Smooth muscle cell (in vitro differentiated cells): ENCODE data around the gene HS3ST5. TPM values are rescaled to one million over a fixed set of nuclear protein-coding genes. Genes with fewer than 3 reads are reported as not detected.

Source experiments
- DNase-seq: peaks from one replicate; lab custom pipeline; 2025; ENCODE audit not compliant: unreplicated experiment; lab: John Stamatoyannopoulos, UW
- H2AFZ ChIP-seq: fragments of 200-600 bp; sonication (generic); 2 replicates; pipeline ENCODE4 v1.6.0; 2016; ENCODE audit warnings: antibody characterized with exemption, low read depth, mild to moderate bottlenecking
- H3F3A ChIP-seq: fragments of 200-600 bp; sonication (generic); 2 replicates; pipeline ENCODE4 v1.6.0; 2017; ENCODE audit warnings: antibody characterized with exemption, low read depth
- H3K27ac ChIP-seq: fragments of 200-600 bp; sonication (generic); 2 replicates; pipeline ENCODE4 v1.5.1; 2016; ENCODE audit warnings: low read depth, mild to moderate bottlenecking
- H3K27me3 ChIP-seq: fragments of 200-600 bp; sonication (generic); 2 replicates; pipeline ENCODE4 v1.6.1; 2016; ENCODE audit warnings: low read depth, mild to moderate bottlenecking
- H3K36me3 ChIP-seq: fragments of 200-600 bp; sonication (generic); 2 replicates; pipeline ENCODE4 v1.5.1; 2016; ENCODE audit warnings: low read depth
- H3K4me1 ChIP-seq: fragments of 200-600 bp; sonication (generic); 2 replicates; pipeline ENCODE4 v1.5.1; 2016; ENCODE audit warnings: low read depth
- H3K4me2 ChIP-seq: fragments of 200-600 bp; sonication (generic); 2 replicates; pipeline ENCODE4 v1.6.0; 2016; ENCODE audit warnings: mild to moderate bottlenecking
- H3K4me3 ChIP-seq: fragments of 200-600 bp; sonication (generic); 2 replicates; pipeline ENCODE4 v1.5.1; 2016; ENCODE audit warnings: mild to moderate bottlenecking
- H3K79me2 ChIP-seq: fragments of 200-600 bp; sonication (generic); 2 replicates; pipeline ENCODE4 v1.6.0; 2016; ENCODE audit warnings: low read depth, mild to moderate bottlenecking
- H3K9ac ChIP-seq: fragments of 200-600 bp; sonication (generic); 2 replicates; pipeline ENCODE4 v1.6.0; 2016; ENCODE audit warnings: low read depth
- H3K9me3 ChIP-seq: fragments of 200-600 bp; sonication (generic); replicated peaks from 2 replicates; pipeline ENCODE4 v1.5.1; 2016; ENCODE audit warnings: low read depth
- H4K20me1 ChIP-seq: fragments of 200-600 bp; sonication (generic); 2 replicates; pipeline ENCODE4 v1.6.0; 2016; ENCODE audit warnings: low read depth
- WGBS: methylation state at CpG from one replicate; pipeline ENCODE4 v1.1.7; 2016; ENCODE audit warnings: low lambda C conversion rate; 5-methylcytosine and 5-hydroxymethylcytosine counted together
- polyA plus RNA-seq: library from polyadenylated mRNA; unstranded; fragments of >200 nt; fragmentation: Nextera tagmentation; extraction: Ambion mirVana; gene quantifications from 2 replicates; pipeline ENCODE4 v1.2.1, GENCODE V29; 2016
- total RNA-seq: library from RNA; depleted of rRNA; stranded (reverse); fragments of >200 nt; gene quantifications from 2 replicates; pipeline ENCODE4 v1.2.3, GENCODE V29; 2014
- TF ChIP-seq, protein P1 (sequence below): fragments of 200-600 bp; sonication (generic); IDR thresholded peaks from 2 replicates; pipeline ENCODE4 v1.5.1; 2017; ENCODE audit warnings: borderline replicate concordance, mild to moderate bottlenecking, antibody characterized with exemption; ENCODE audit not compliant: insufficient read depth, poor library complexity, severe bottlenecking

HS3ST5 gene
- total and polyA plus RNA-seq, 2 experiments from 2014 or later = 0.18 to 0.25 TPM

DNA sequence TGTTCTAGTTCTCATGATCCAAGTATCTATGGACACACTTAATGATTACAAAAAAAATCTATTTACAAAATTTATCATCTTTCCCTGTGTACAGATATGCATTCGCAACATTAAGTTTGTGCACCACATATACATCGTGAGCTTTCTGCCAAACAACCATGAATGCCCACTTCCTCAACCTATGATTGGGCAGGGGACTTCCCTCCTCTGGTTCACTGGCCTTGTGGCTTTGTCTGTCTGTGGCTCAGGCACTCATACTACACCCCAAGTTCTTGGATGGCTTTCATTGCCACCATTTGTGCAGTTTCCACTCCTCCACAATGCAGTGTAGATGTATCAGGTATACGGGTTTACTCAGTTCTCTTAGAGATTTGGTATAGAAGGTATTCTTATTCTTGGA is 74.9 kb downstream of the HS3ST5 start:
- Histone ChIP-seq H3K9me3 (no peaks in the 10 kb centered on the region), H3K4me1 (peaks cover 4% of the 10 kb centered on the region), H4K20me1 (no peaks in the 10 kb centered on the region), H3K4me2 (no peak overlapping the region), H3K79me2 (no peaks in the 10 kb centered on the region), H2AFZ (no peak overlapping the region), H3K36me3 (no peaks in the 10 kb centered on the region), H3K27me3 (no peaks in the 10 kb centered on the region), H3K9ac (no peak overlapping the region), H3K27ac (no peak overlapping the region), H3K4me3 (no peak overlapping the region), H3F3A (no peaks in the 10 kb centered on the region)
- TF ChIP-seq, protein P1, sequence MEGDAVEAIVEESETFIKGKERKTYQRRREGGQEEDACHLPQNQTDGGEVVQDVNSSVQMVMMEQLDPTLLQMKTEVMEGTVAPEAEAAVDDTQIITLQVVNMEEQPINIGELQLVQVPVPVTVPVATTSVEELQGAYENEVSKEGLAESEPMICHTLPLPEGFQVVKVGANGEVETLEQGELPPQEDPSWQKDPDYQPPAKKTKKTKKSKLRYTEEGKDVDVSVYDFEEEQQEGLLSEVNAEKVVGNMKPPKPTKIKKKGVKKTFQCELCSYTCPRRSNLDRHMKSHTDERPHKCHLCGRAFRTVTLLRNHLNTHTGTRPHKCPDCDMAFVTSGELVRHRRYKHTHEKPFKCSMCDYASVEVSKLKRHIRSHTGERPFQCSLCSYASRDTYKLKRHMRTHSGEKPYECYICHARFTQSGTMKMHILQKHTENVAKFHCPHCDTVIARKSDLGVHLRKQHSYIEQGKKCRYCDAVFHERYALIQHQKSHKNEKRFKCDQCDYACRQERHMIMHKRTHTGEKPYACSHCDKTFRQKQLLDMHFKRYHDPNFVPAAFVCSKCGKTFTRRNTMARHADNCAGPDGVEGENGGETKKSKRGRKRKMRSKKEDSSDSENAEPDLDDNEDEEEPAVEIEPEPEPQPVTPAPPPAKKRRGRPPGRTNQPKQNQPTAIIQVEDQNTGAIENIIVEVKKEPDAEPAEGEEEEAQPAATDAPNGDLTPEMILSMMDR = no peak
- WGBS = 87% methylated on average over 3 of the region's 3 CpGs
- DNase-seq = no peak

DNA sequence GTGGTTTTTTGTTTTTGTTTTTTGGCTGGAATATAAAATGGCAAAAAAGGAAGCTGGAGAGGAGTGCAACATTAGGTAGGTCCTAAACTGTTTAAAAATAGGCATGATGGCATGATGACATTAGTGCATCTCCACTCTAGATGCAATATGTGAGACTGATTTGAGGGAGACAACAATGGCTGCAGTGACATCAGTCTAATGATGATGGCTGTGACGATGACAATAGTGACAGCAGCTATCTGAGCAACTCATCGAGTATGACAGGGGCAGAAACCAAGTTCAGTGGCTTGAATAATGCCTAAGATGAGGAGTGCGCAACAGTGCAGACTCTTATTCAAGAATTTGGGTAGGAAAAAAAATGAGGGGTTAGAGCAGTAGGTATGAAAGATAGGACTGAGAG is 82.0 kb downstream of the HS3ST5 start:
- H3K27me3 ChIP-seq = no peaks in the 10 kb centered on the region
- no peak overlapping the region for H3K4me3 ChIP-seq
- H3K9ac ChIP-seq = no peak overlapping the region
- H4K20me1 ChIP-seq = no peaks in the 10 kb centered on the region
- H3K79me2 ChIP-seq = no peaks in the 10 kb centered on the region
- peaks cover 4% of the 10 kb centered on the region for H3K4me1 ChIP-seq
- 93% methylated on average over 3 of the region's 3 CpGs for WGBS
- TF ChIP-seq, protein P1 = no peak
- H3K4me2 ChIP-seq = no peak overlapping the region
- H3K36me3 ChIP-seq = no peaks in the 10 kb centered on the region
- H3K9me3 ChIP-seq = no peaks in the 10 kb centered on the region
- no peak overlapping the region for H3K27ac ChIP-seq
- no peaks in the 10 kb centered on the region for H3F3A ChIP-seq
- no peak for DNase-seq
- H2AFZ ChIP-seq = no peak overlapping the region

DNA sequence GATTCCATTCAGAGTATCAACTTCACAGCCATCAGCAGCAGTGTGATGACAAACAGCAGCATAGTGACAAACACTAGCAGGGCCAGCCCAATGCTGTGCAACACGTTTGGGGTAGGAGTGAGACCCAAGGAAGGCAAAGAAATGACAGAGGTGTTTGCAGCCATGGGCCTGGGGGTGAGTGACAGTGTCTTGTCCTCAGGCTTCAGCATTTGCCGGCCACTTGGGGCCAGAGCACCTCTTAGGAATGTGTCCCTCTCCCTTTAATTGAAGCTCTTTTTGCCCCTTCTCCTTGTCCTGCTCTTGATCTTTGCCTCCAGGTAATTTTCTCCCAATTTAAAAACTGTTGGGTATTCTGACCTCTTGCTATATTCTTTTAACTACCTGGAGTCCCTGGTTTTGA is 84.4 kb downstream of the HS3ST5 start:
- WGBS = 53% methylated on average over 2 of the region's 2 CpGs
- H3K4me1 ChIP-seq = peaks cover 2% of the 10 kb centered on the region
- H3K36me3 ChIP-seq = no peaks in the 10 kb centered on the region

DNA sequence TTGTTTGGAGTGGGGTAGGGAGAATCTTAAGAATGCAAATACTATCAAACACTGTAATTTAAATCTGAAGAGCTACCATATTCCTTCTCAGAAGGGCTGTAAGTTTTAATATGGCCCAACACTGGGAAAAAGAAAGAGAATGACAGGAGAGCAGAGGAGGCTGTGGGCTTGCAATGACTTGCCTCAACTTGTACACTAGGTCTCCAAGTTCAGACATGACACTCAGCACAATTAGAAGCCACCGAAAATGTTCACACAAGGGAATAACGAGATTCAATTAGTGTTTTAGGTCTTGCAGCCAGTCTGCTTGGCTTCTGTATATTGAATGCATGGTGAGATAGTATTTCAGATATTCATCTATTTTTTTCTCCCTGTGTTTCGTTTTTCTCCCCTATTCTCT is 89.4 kb downstream of the HS3ST5 start:
- H2AFZ ChIP-seq = no peak overlapping the region
- H3K9me3 ChIP-seq = no peaks in the 10 kb centered on the region
- H3K27me3 ChIP-seq = no peaks in the 10 kb centered on the region
- no peaks in the 10 kb centered on the region for H3K4me1 ChIP-seq
- no peaks in the 10 kb centered on the region for H3F3A ChIP-seq
- TF ChIP-seq, protein P1 = no peak
- no peak overlapping the region for H3K4me3 ChIP-seq
- DNase-seq = no peak
- H3K79me2 ChIP-seq = no peaks in the 10 kb centered on the region
- 80% methylated on average over 3 of the region's 3 CpGs for WGBS
- no peak overlapping the region for H3K27ac ChIP-seq
- H3K4me2 ChIP-seq = no peak overlapping the region
- no peak overlapping the region for H3K9ac ChIP-seq
- H3K36me3 ChIP-seq = no peaks in the 10 kb centered on the region
- H4K20me1 ChIP-seq = no peaks in the 10 kb centered on the region

More for the DNA sequence above, 84.4 kb downstream of the HS3ST5 start:
- Histone ChIP-seq H3K9ac (no peak overlapping the region), H3K79me2 (no peaks in the 10 kb centered on the region), H3F3A (no peaks in the 10 kb centered on the region), H3K4me2 (no peak overlapping the region), H3K27ac (no peak overlapping the region), H3K4me3 (no peak overlapping the region), H4K20me1 (no peaks in the 10 kb centered on the region), H3K9me3 (no peaks in the 10 kb centered on the region), H2AFZ (no peak overlapping the region), H3K27me3 (no peaks in the 10 kb centered on the region)
- TF ChIP-seq, protein P1 = no peak
- no peak for DNase-seq
